SK-N-MC (cell line): Measurements from ENCODE around the gene MAML2.

Experiments
- EZH2 ChIP-seq: fragments of 200-600 bp; sonication (generic); IDR thresholded peaks from one replicate; pipeline ENCODE4 v1.6.1; 2017; ENCODE audit warnings: antibody characterized with exemption
- FOXP2 ChIP-seq: optimal IDR thresholded peaks from 2 replicates; pipeline ENCODE3; 2011; ENCODE audit warnings: mild to moderate bottlenecking, moderate library complexity; ENCODE audit not compliant: insufficient read depth; ENCODE audit errors: extremely low read length, control extremely low read depth
- POLR2AphosphoS5 ChIP-seq: IDR thresholded peaks from 2 replicates; pipeline ENCODE4 v1.6.1; 2012; ENCODE audit warnings: mild to moderate bottlenecking, low read depth, low read length, borderline replicate concordance

DNA sequence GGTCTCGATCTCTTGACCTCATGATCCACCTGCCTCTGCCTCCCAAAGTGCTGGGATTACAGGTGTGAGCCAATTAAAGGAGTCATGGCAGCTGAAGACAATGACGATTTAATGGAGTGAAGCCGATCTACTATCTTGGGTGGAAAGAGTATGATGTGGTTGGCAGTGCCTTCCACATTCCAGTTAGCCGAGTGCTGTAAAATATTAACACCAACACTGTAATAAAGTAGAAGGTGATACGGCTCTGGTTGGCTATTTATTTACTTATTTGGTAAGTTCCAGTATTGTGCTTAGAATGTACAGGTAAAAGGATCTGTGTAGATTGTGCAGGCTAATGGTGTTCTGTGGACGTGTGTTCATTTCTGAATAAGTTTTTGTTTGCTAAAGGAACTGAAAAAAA lies 269.5 kb downstream of the MAML2 start:
- TF ChIP-seq POLR2AphosphoS5 (no peak), EZH2 (no peak), FOXP2 (no peak)
